ENCODE results near the gene TMEM165. TPM values are rescaled to one million over a fixed set of nuclear protein-coding genes. Genes with fewer than 3 reads are reported as not detected.

TMEM165 gene
- total RNA-seq (100 to 1,000 TPM in 7 of 9 donors, 10 to 100 TPM in 2; 88.5 to 290 (median 202) TPM), polyA plus RNA-seq (100 to 1,000 TPM in 1 of 3 donors, 10 to 100 TPM in 2; 52.4 to 118 (median 92.6) TPM)
- long read RNA-seq, donor 1, transcript TMEM165-201 (6 exons, 1,928 nt): major isoform, 27 of 30 reads
- long read RNA-seq, donor 1, partial matches to known transcripts: 0 of 30 reads
- long read RNA-seq, donor 1, other reads (novel, unspliced or antisense): 0 of 30 reads
- long read RNA-seq, donor 2, transcript TMEM165-201 (6 exons, 1,928 nt): major isoform, 13 of 14 reads
- long read RNA-seq, donor 2, partial matches to known transcripts: 0 of 14 reads
- long read RNA-seq, donor 2, other reads (novel, unspliced or antisense): 0 of 14 reads
- long read RNA-seq, donor 3, transcript TMEM165-201 (6 exons, 1,928 nt): major isoform, 23 of 42 reads
- long read RNA-seq, donor 3, partial matches to known transcripts: 17 of 42 reads
- long read RNA-seq, donor 3, other reads (novel, unspliced or antisense): 0 of 42 reads
- long read RNA-seq, donor 4, transcript TMEM165-201 (6 exons, 1,928 nt): major isoform, 102 of 144 reads
- long read RNA-seq, donor 4, partial matches to known transcripts: 19 of 144 reads
- long read RNA-seq, donor 4, other reads (novel, unspliced or antisense): 22 of 144 reads
- long read RNA-seq, donor 5, transcript TMEM165-201 (6 exons, 1,928 nt): major isoform, 287 of 312 reads
- long read RNA-seq, donor 5, partial matches to known transcripts: 1 of 312 reads
- long read RNA-seq, donor 5, other reads (novel, unspliced or antisense): 23 of 312 reads
- long read RNA-seq, donor 6, transcript TMEM165-201 (6 exons, 1,928 nt): major isoform, 17 of 22 reads
- long read RNA-seq, donor 6, partial matches to known transcripts: 4 of 22 reads
- long read RNA-seq, donor 6, other reads (novel, unspliced or antisense): 1 of 22 reads
- long read RNA-seq, donor 7, transcript TMEM165-201 (6 exons, 1,928 nt): major isoform, 12 of 23 reads
- long read RNA-seq, donor 7, partial matches to known transcripts: 9 of 23 reads
- long read RNA-seq, donor 7, other reads (novel, unspliced or antisense): 0 of 23 reads
- long read RNA-seq, donor 8, transcript TMEM165-201 (6 exons, 1,928 nt): major isoform, 29 of 31 reads
- long read RNA-seq, donor 8, partial matches to known transcripts: 0 of 31 reads
- long read RNA-seq, donor 8, other reads (novel, unspliced or antisense): 0 of 31 reads
- long read RNA-seq, donor 9, transcript TMEM165-201 (6 exons, 1,928 nt): major isoform, 24 of 25 reads
- long read RNA-seq, donor 9, partial matches to known transcripts: 0 of 25 reads
- long read RNA-seq, donor 9, other reads (novel, unspliced or antisense): 0 of 25 reads
- long read RNA-seq, donor 10, transcript TMEM165-201 (6 exons, 1,928 nt): major isoform, 18 of 31 reads
- long read RNA-seq, donor 10, partial matches to known transcripts: 11 of 31 reads
- long read RNA-seq, donor 10, other reads (novel, unspliced or antisense): 0 of 31 reads

GRCh38 chr4:55395529-55396307, at the start of gene TMEM165:
TSS of gene TMEM165 (plus strand) at chr4:55395957. CDS start at chr4:55396190, 233 bp downstream.
- WGBS, 4 donors: 0 to 1% (median 0%) methylated on average over 19 to 95 of the region's 95 CpGs
- intact Hi-C loops (cut with DNase I): loop anchor here in 1 of 2 donors (5.0 kb wide), 1 partner anchor 48 kb away; the partner anchor contains the start of gene SRD5A3
- H3K27ac ChIP-seq: peak within 1 kb of the TSS; percentile 96 to 99 (median 99)

GRCh38 chr4:55345980-55346850, 49.5 kb upstream of the TMEM165 start, which contains the start of gene SRD5A3:
TSS of gene SRD5A3 (plus strand) at chr4:55346242. CDS start at chr4:55346337, 95 bp downstream.
- Histone ChIP-seq H3K36me3 (replicated peaks in 1 of 2) (no peaks in the 10 kb centered on the region), H3K27ac (peak within 1 kb of the TSS; percentile 87 to 98 (median 97)), H3K27me3 (no peaks in the 10 kb centered on the region), H3K4me3 (peak within 1 kb of the TSS; percentile 17 to 86 (median 61)), H3K9me3 (replicated peaks in 1 of 3) (no peaks in the 10 kb centered on the region), H3K4me1 (replicated peaks in 1 of 2) (peaks cover 10 to 24% of the 10 kb centered on the region in 2 donors)
- 0 to 1% (median 0%) methylated on average over 15 to 95 of the region's 95 CpGs for WGBS, 4 donors
- DNase-seq: peak; percentile 84 to 91 (median 87)
- peak; percentile 55 to 97 (median 88) for TF ChIP-seq CTCF (IDR thresholded peaks at IDR 0.05)
- peak; percentile 13 to 61 for TF ChIP-seq POLR2A (IDR thresholded peaks at IDR 0.05)
- intact Hi-C loops (cut with DNase I): loop anchor here (5.0 to 10.0 kb wide), 4 partner anchors 51 to 201 kb away; partner anchors contain the start of genes CLOCK (in 2 of the 2) and TMEM165 (in 1 of the 2)

More at GRCh38 chr4:55395529-55396307, at the start of gene TMEM165:
- Histone ChIP-seq H3K36me3 (replicated peaks in 1 of 2) (no peaks in the 10 kb centered on the region), H3K4me3 (peak within 1 kb of the TSS; percentile 54 to 99 (median 78)), H3K4me1 (replicated peaks in 1 of 2) (peaks cover 25 to 27% of the 10 kb centered on the region in 2 donors), H3K9me3 (replicated peaks in 1 of 3) (no peaks in the 10 kb centered on the region), H3K27me3 (no peaks in the 10 kb centered on the region)
- peak; percentile 92 to 96 (median 94) for DNase-seq
- TF ChIP-seq POLR2A (IDR thresholded peaks at IDR 0.05): peak; percentile 96 to 99
- peak in 1 of 6 experiments; percentile 29 for TF ChIP-seq CTCF (IDR thresholded peaks at IDR 0.05)

Measured in adrenal gland (tissue), 19 donors.